CD4-positive, CD25-positive, alpha-beta regulatory T cell (primary cell): ENCODE data around the gene WDR86. TPM values are rescaled to one million over a fixed set of nuclear protein-coding genes. Genes with fewer than 3 reads are reported as not detected.

Experiments used
- ATAC-seq, 2 donors: fragments of 150-1000 bp; cut with Tn5 transposase; one replicate each; pipeline ENCODE4 v1.10.0; 2021; ENCODE audit warnings: low read depth in 2 of 2, moderate number of reproducible peaks in 2 of 2, moderate library complexity in 1 of 2
- DNase-seq, 3 donors: peaks; one replicate each; pipeline versions ENCODE4 v3.0.0 to v3.0.0-alpha.2; 2012 to 2022; ENCODE audit warnings: mixed read lengths in 1 of 3
- H3K27ac ChIP-seq: one replicate; pipeline ENCODE4 v1.7.0; 2013; ENCODE audit warnings: mild to moderate bottlenecking, low read length; ENCODE audit not compliant: insufficient read depth, poor library complexity, severe bottlenecking
- H3K27me3 ChIP-seq: one replicate; pipeline ENCODE4 v1.7.0; 2013; ENCODE audit warnings: low read length; ENCODE audit not compliant: control insufficient read depth, insufficient read depth
- H3K36me3 ChIP-seq: one replicate; pipeline ENCODE4 v1.7.0; 2013; ENCODE audit warnings: mild to moderate bottlenecking, low read length, moderate library complexity; ENCODE audit not compliant: control insufficient read depth, insufficient read depth
- H3K4me1 ChIP-seq: 2 replicates; pipeline ENCODE4 v1.7.0; 2013; ENCODE audit warnings: mild to moderate bottlenecking, low read length; ENCODE audit not compliant: insufficient read depth, control insufficient read depth, poor library complexity, severe bottlenecking
- H3K4me3 ChIP-seq: one replicate; pipeline ENCODE4 v1.7.0; 2013; ENCODE audit warnings: low read depth, mild to moderate bottlenecking, low read length, moderate library complexity
- H3K9me3 ChIP-seq, 2 experiments: 1 replicate in 1 of 2; 2 replicates in 1 of 2; pipeline ENCODE4 v1.7.0; 2013; ENCODE audit warnings: low read length in 2 of 2, mild to moderate bottlenecking in 1 of 2, moderate library complexity in 1 of 2; ENCODE audit not compliant: control insufficient read depth in 2 of 2
- H3K27ac Mint-ChIP-seq, 3 donors: one replicate each; pipeline ENCODE4 v1.8.0; 2020 to 2022; ENCODE audit warnings: mild to moderate bottlenecking in 3 of 3, mixed read lengths in 3 of 3, moderate library complexity in 2 of 3
- H3K27me3 Mint-ChIP-seq: one replicate; pipeline ENCODE4 v1.8.0; 2022; ENCODE audit warnings: mild to moderate bottlenecking, mixed read lengths
- H3K36me3 Mint-ChIP-seq: one replicate; pipeline ENCODE4 v1.8.0; 2020; ENCODE audit warnings: mixed read lengths
- H3K4me1 Mint-ChIP-seq, 4 donors: one replicate each; pipeline ENCODE4 v1.8.0; 2020 to 2022; ENCODE audit warnings: mixed read lengths in 4 of 4, mild to moderate bottlenecking in 1 of 4
- H3K4me3 Mint-ChIP-seq, 4 donors: one replicate each; pipeline ENCODE4 v1.8.0; 2020 to 2022; ENCODE audit warnings: mild to moderate bottlenecking in 4 of 4, mixed read lengths in 4 of 4, moderate library complexity in 3 of 4
- H3K9me3 Mint-ChIP-seq, 7 donors: one replicate each; pipeline ENCODE4 v1.8.0; 2020 to 2022; ENCODE audit warnings: mixed read lengths in 7 of 7, mild to moderate bottlenecking in 3 of 7, moderate library complexity in 2 of 7
- polyA plus RNA-seq, 4 donors: library from polyadenylated mRNA; unstranded; fragments of 300-500 nt; fragmentation: Illumina TruSeq; gene quantifications; one replicate each; pipeline ENCODE4 v1.2.3, GENCODE V29; 2021
- total RNA-seq: library from RNA; stranded (reverse); gene quantifications from one replicate; pipeline ENCODE4 v1.2.3, GENCODE V29; 2022

Gene WDR86
- total and polyA plus RNA-seq, 5 donors from 2014 or later: 0.15 to 4.8 (median 0.51) TPM; not detected in 1

DNA sequence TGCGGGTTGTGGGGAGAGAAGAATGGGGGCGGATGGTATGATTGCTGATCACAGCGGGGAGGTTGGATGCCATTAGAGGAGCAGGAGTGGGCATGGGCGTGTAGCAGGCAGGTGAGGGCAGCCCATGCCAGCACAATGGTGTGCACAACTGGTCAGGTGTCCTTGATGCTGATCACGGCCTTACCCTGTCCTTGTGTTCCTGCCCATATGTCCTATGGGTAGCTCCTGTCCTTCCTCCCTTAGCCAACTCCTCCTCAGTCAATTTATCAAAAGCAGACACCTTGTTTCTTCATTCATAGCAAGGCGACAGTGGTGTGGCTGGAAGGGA lies 30.7 kb downstream of the WDR86 start:
- H3K27me3 Mint-ChIP-seq: peaks cover 21% of the 10 kb centered on the region
- H3K9me3 Mint-ChIP-seq: no peaks in the 10 kb centered on the region
- no peak overlapping the region for H3K4me3 ChIP-seq
- H3K9me3 ChIP-seq: no peaks in the 10 kb centered on the region
- H3K4me1 Mint-ChIP-seq: peaks cover 0 to 12% (median 6%) of the 10 kb centered on the region in 4 donors
- no peak overlapping the region for H3K27ac Mint-ChIP-seq
- H3K4me3 Mint-ChIP-seq: peak overlapping the region in 2 of 4 donors; percentile 44 to 50
- peaks cover 10% of the 10 kb centered on the region for H3K36me3 Mint-ChIP-seq
- peaks cover 19% of the 10 kb centered on the region for H3K4me1 ChIP-seq
- H3K36me3 ChIP-seq: peaks cover 35% of the 10 kb centered on the region
- no peak for DNase-seq
- H3K27ac ChIP-seq: no peak overlapping the region
- peaks cover 11% of the 10 kb centered on the region for H3K27me3 ChIP-seq
- ATAC-seq: no peak

- Histone ChIP-seq H3K27me3 (peaks cover 7% of the 10 kb centered on the region), H3K4me3 (no peak overlapping the region), H3K27ac (no peak overlapping the region), H3K36me3 (peaks cover 40% of the 10 kb centered on the region), H3K9me3 (no peaks in the 10 kb centered on the region), H3K4me1 (peaks cover 19% of the 10 kb centered on the region)
- peaks cover 18% of the 10 kb centered on the region for H3K27me3 Mint-ChIP-seq
- H3K27ac Mint-ChIP-seq: no peak overlapping the region
- no peaks in the 10 kb centered on the region for H3K9me3 Mint-ChIP-seq
- no peak for DNase-seq
- no peak for ATAC-seq
- peak overlapping the region in 2 of 4 donors; percentile 42 to 50 for H3K4me3 Mint-ChIP-seq
- peaks cover 0 to 12% (median 6%) of the 10 kb centered on the region in 4 donors for H3K4me1 Mint-ChIP-seq
- H3K36me3 Mint-ChIP-seq: peaks cover 9% of the 10 kb centered on the region
These were observed 31.2 kb downstream of the WDR86 start for GRCh38 chr7:151378496-151379192.

DNA sequence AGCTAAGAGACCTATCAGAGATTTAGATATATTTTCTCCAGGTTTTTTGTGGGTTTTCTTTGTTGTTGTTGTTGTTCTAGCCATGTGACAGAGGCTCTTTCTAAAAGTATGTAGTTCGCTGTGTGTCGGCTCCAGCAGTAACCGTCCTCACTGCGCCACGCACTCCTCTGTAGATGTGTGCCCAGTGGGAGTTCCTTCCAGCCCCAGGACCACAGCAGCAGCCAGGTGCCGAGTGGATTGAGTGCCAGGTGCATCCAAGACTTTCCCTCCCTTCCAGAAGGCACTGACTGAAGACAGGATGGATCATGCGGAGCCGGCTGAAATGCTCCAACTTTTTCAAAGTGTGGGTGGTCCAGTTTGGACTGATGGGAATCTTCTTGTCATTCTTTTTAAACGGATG lies 31.8 kb downstream of the WDR86 start:
- H3K4me1 Mint-ChIP-seq: peaks cover 0 to 12% (median 6%) of the 10 kb centered on the region in 4 donors
- H3K9me3 Mint-ChIP-seq: no peaks in the 10 kb centered on the region
- peaks cover 46% of the 10 kb centered on the region for H3K36me3 ChIP-seq
- H3K27me3 ChIP-seq: peaks cover 7% of the 10 kb centered on the region
- DNase-seq (no peak), ATAC-seq (no peak)
- H3K27ac Mint-ChIP-seq: no peak overlapping the region
- H3K4me3 Mint-ChIP-seq: no peak overlapping the region
- H3K36me3 Mint-ChIP-seq: peaks cover 9% of the 10 kb centered on the region
- no peak overlapping the region for H3K27ac ChIP-seq
- H3K27me3 Mint-ChIP-seq: peaks cover 12% of the 10 kb centered on the region
- no peak overlapping the region for H3K4me3 ChIP-seq
- H3K9me3 ChIP-seq: no peaks in the 10 kb centered on the region
- peaks cover 19% of the 10 kb centered on the region for H3K4me1 ChIP-seq

DNA sequence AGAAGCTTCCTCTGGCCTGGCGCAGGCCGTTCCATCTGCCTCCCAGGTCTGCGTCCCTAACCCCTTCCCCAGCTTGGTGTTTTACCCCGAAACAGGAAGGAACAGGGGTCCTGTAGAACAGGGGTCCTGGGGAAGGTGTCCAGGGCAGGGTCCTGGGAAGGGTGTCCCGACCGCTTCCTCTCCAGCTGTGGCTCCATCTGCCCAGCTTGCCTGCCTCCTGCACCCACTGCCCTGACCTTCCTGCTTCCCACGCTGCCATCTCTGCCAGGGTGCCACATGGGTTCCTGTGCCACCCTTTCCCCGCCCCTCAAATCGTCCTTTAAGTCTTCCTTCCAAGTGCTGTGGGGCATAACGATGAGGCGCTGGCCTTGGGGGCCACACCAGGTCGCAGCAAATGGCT lies 32.4 kb downstream of the WDR86 start:
- Histone ChIP-seq H3K9me3 (no peaks in the 10 kb centered on the region), H3K27ac (no peak overlapping the region), H3K27me3 (peaks cover 3% of the 10 kb centered on the region), H3K36me3 (peaks cover 46% of the 10 kb centered on the region), H3K4me3 (no peak overlapping the region), H3K4me1 (peaks cover 17% of the 10 kb centered on the region)
- H3K27me3 Mint-ChIP-seq: peaks cover 10% of the 10 kb centered on the region
- no peaks in the 10 kb centered on the region for H3K9me3 Mint-ChIP-seq
- ATAC-seq: no peak
- H3K36me3 Mint-ChIP-seq: peaks cover 11% of the 10 kb centered on the region
- H3K27ac Mint-ChIP-seq: no peak overlapping the region
- H3K4me1 Mint-ChIP-seq: peaks cover 0 to 10% (median 4%) of the 10 kb centered on the region in 4 donors
- no peak for DNase-seq
- no peak overlapping the region for H3K4me3 Mint-ChIP-seq

GRCh38 chr7:151376218-151376902 lies 33.5 kb downstream of the WDR86 start:
- Mint-ChIP-seq H3K4me1 (peaks cover 0 to 5% (median 4%) of the 10 kb centered on the region in 4 donors), H3K27ac (no peak overlapping the region), H3K9me3 (no peaks in the 10 kb centered on the region), H3K4me3 (no peak overlapping the region), H3K36me3 (peaks cover 14% of the 10 kb centered on the region), H3K27me3 (peaks cover 5% of the 10 kb centered on the region)
- Histone ChIP-seq H3K4me3 (no peak overlapping the region), H3K36me3 (peaks cover 48% of the 10 kb centered on the region), H3K27me3 (no peaks in the 10 kb centered on the region), H3K27ac (no peak overlapping the region), H3K9me3 (no peaks in the 10 kb centered on the region), H3K4me1 (peaks cover 7% of the 10 kb centered on the region)
- DNase-seq (no peak), ATAC-seq (no peak)

DNA sequence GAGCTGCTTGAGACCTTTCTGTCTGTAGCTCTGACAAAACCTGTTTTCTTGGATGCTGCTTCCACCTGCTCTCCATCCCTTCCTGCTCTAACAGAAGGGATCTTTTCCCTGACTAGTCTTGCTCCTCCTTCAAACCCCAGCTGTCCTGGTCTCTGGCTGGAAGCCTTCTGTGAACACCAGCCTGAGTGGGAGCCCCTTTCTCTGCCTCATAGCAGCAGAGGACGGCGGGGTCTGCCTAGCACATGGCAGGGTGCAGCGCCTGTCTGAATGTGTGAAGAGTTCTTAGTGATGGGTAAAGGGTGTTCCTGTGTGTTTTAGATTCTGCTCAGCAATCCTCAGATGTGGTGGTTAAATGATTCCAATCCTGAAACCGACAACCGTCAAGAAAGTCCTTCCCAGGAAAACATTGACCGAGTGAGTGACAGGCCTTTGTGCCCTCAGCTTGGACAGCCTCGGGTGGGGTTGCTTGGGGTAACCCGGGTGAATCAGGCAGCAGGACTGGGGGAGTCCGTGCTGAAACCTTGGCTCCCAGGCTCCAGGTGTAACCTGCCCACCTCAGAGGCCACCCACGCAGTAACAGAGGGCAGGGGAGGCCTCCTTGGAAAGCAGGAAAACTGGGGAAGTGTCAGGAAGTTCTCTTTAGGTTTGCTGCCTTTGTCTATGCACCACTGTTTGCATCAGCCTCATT lies 34.2 kb downstream of the WDR86 start:
- H3K36me3 ChIP-seq: peaks cover 53% of the 10 kb centered on the region
- Mint-ChIP-seq H3K27me3 (peaks cover under 1% of the 10 kb centered on the region), H3K27ac (no peak overlapping the region), H3K4me1 (peaks cover 0 to 5% (median 2%) of the 10 kb centered on the region in 4 donors), H3K4me3 (no peak overlapping the region), H3K9me3 (no peaks in the 10 kb centered on the region), H3K36me3 (peaks cover 19% of the 10 kb centered on the region)
- H3K27ac ChIP-seq: no peak overlapping the region
- peaks cover under 1% of the 10 kb centered on the region for H3K4me1 ChIP-seq
- no peak for DNase-seq
- no peak for ATAC-seq
- no peak overlapping the region for H3K4me3 ChIP-seq
- no peaks in the 10 kb centered on the region for H3K9me3 ChIP-seq
- no peaks in the 10 kb centered on the region for H3K27me3 ChIP-seq

DNA sequence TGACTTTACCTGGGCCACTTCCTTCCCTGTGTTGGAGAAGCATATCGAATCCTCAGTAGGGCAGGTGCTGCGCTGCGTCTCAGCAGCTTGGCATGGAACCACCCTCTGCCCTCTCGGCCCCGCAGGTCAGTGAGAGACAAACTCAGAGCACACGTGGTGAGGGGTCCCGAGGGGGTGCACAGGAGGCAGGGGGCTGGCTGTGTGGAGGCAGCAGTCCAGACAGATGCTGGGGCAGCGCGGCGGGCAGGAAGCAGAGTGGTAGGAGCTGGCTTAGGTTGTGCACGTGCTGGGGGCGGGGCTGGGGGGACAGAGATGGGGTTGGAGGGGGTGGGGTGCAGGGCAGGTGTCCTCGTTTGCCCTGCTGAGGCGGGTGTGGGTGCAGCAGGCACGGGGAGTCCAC lies 35.1 kb downstream of the WDR86 start:
- H3K27me3 ChIP-seq: no peaks in the 10 kb centered on the region
- no peaks in the 10 kb centered on the region for H3K27me3 Mint-ChIP-seq
- no peaks in the 10 kb centered on the region for H3K9me3 ChIP-seq
- H3K36me3 Mint-ChIP-seq: peaks cover 20% of the 10 kb centered on the region
- H3K27ac ChIP-seq: no peak overlapping the region
- H3K4me1 Mint-ChIP-seq: peaks cover 0 to 5% (median 2%) of the 10 kb centered on the region in 4 donors
- H3K36me3 ChIP-seq: peaks cover 59% of the 10 kb centered on the region
- H3K4me1 ChIP-seq: no peaks in the 10 kb centered on the region
- H3K9me3 Mint-ChIP-seq: no peaks in the 10 kb centered on the region
- no peak for DNase-seq
- H3K4me3 ChIP-seq: no peak overlapping the region
- H3K4me3 Mint-ChIP-seq: no peak overlapping the region
- H3K27ac Mint-ChIP-seq: no peak overlapping the region
- no peak for ATAC-seq
